HepG2 (cell line): ENCODE results near the gene MARS1. TPM values are rescaled to one million over a fixed set of nuclear protein-coding genes. Genes with fewer than 3 reads are reported as not detected.
A peak's percentile ranks its signal among the peaks of the same experiment; 100 is the strongest.

Experiments used
- ATAC-seq: fragments of 200-7000 bp; cut with Tn5 transposase; 3 replicates; pipeline ENCODE4 v1.9.1; 2020; ENCODE audit warnings: mild to moderate bottlenecking, moderate library complexity
- BruUV-seq: library from RNA; stranded (reverse); fragments of 400-500 nt; replicated peaks from 2 replicates; lab custom pipeline; 2021; lab: Mats Ljungman, UMichigan
- CTCF ChIA-PET: fragments of 300-600 bp; formaldehyde crosslinking; extraction: SDS; loops from one replicate; lab custom pipeline; 2021; ENCODE audit warnings: low total read pairs, inconsistent platforms, low intra/inter-chr PET ratio; lab: Yijun Ruan, JAX
- POLR2A ChIA-PET: fragments of 350-600 bp; sonication (Branson Sonifier 250); formaldehyde crosslinking; loops from one replicate; lab custom pipeline; 2020; ENCODE audit warnings: antibody characterized with exemption, inconsistent platforms; lab: Yijun Ruan, JAX
- DNase-seq: peaks from one replicate; pipeline ENCODE4 v3.0.0-alpha.2; 2015; ENCODE audit warnings: low spot score
- FAIRE-seq: peaks from 3 replicates; lab custom pipeline; 2011; peaks lifted over from hg19 to GRCh38; lab: Jason Lieb, UNC
- H2AFZ ChIP-seq: one replicate; pipeline ENCODE4 v1.6.1; 2011; ENCODE audit warnings: low read length, inconsistent platforms
- H3K27ac ChIP-seq: fragments of 300-600 bp; 3 replicates; pipeline ENCODE4 v1.8.0; 2011; ENCODE audit warnings: mixed run types, mild to moderate bottlenecking, mixed read lengths, low read length, inconsistent platforms; ENCODE audit not compliant: insufficient read depth; ENCODE audit errors: extremely low read length
- H3K27me3 ChIP-seq, 2 experiments: fragments of 200-600 bp in 1 of 2; 2 replicates in 1 of 2; 3 replicates in 1 of 2; pipeline versions ENCODE4 v1.6.0 to v1.8.0; 2011; ENCODE audit warnings: low read length in 2 of 2, mild to moderate bottlenecking in 2 of 2, moderate library complexity in 2 of 2, inconsistent platforms in 1 of 2; ENCODE audit not compliant: insufficient read depth in 2 of 2, control insufficient read depth in 1 of 2
- H3K36me3 ChIP-seq, 2 experiments: fragments of 200-600 bp in 1 of 2; replicated peaks in 1 of 2; 2 replicates in 1 of 2; 3 replicates in 1 of 2; pipeline versions ENCODE4 v1.5.1 to v1.8.0; 2011; ENCODE audit warnings: low read length in 2 of 2, inconsistent platforms in 1 of 2; ENCODE audit not compliant: insufficient read depth in 2 of 2, control insufficient read depth in 1 of 2
- H3K4me1 ChIP-seq: 2 replicates; pipeline ENCODE4 v1.5.1; 2012; ENCODE audit warnings: low read length, inconsistent platforms; ENCODE audit not compliant: insufficient read depth
- H3K4me2 ChIP-seq: 2 replicates; pipeline ENCODE4 v1.6.0; 2011; ENCODE audit warnings: low read depth, low read length, inconsistent platforms
- H3K4me3 ChIP-seq, 3 experiments: fragments of 200-600 bp in 1 of 3; sonication (generic), shearing (Covaris generic) in 1 of 3; replicated peaks in 1 of 3; 2 replicates each; pipeline ENCODE4 v1.5.1; 2011 to 2016; ENCODE audit warnings: low read length in 3 of 3, inconsistent platforms in 2 of 3, low read depth in 2 of 3, mild to moderate bottlenecking in 2 of 3, control low read depth in 1 of 3, mixed read lengths in 1 of 3; ENCODE audit not compliant: insufficient read depth in 1 of 3
- H3K79me2 ChIP-seq: one replicate; pipeline ENCODE4 v1.6.1; 2011; ENCODE audit warnings: low read length, inconsistent platforms; ENCODE audit not compliant: insufficient read depth
- H3K9ac ChIP-seq: 2 replicates; pipeline ENCODE4 v1.6.0; 2011; ENCODE audit warnings: mild to moderate bottlenecking, low read depth, low read length, inconsistent platforms; ENCODE audit not compliant: insufficient read depth
- H3K9me3 ChIP-seq: 2 replicates; pipeline ENCODE4 v1.5.1; 2012; ENCODE audit warnings: mild to moderate bottlenecking, low read length
- H4K20me1 ChIP-seq: 2 replicates; pipeline ENCODE4 v1.6.0; 2011; ENCODE audit warnings: inconsistent platforms, mild to moderate bottlenecking, low read length, moderate library complexity; ENCODE audit not compliant: insufficient read depth
- ATAD3A ChIP-seq: sonication (generic); formaldehyde crosslinking; IDR thresholded peaks from 2 replicates; pipeline ENCODE4 v1.4.0; 2020; ENCODE audit warnings: missing genetic modification reagents
- ELF3 ChIP-seq: IDR thresholded peaks from 2 replicates; pipeline ENCODE4 v1.6.1; 2016; ENCODE audit warnings: missing genetic modification reagents, missing compliant biosample characterization
- NR2F6 ChIP-seq, 2 experiments: IDR thresholded peaks; 2 replicates each; pipeline ENCODE4 v1.6.1; 2016; ENCODE audit warnings: antibody characterized with exemption in 1 of 2, mild to moderate bottlenecking in 1 of 2
- RFX5 ChIP-seq: IDR thresholded peaks from 2 replicates; pipeline ENCODE4 v1.6.1; 2011; ENCODE audit warnings: low read depth, low read length, improper control_type of control experiment
- ZNF556 ChIP-seq: sonication (generic); formaldehyde crosslinking; IDR thresholded peaks from 2 replicates; pipeline ENCODE4 v1.4.0; 2020; ENCODE audit warnings: mild to moderate bottlenecking, missing genetic modification reagents, borderline replicate concordance
- ZNF766 ChIP-seq: sonication (generic); formaldehyde crosslinking; IDR thresholded peaks from 2 replicates; pipeline ENCODE4 v1.5.0; 2020; ENCODE audit warnings: missing genetic modification reagents, borderline replicate concordance
- WGBS: methylation state at CpG from one replicate; pipeline ENCODE4 v1.1.6; 2017; ENCODE audit warnings: low lambda C conversion rate; 5-methylcytosine and 5-hydroxymethylcytosine counted together
- in situ Hi-C: cut with HindIII; loops from 2 replicates; pipeline ENCODE4 v1.10.0; 2017; ENCODE audit warnings: low pct_unique_long_range_greater_than_20kb; ENCODE audit not compliant: extremely low pct_ligation_motif_present
- intact Hi-C: fragments of 100-400 bp; cut with micrococcal nuclease; formaldehyde crosslinking; loops from one replicate; pipeline ENCODE4 v1.10.0; 2022; ENCODE audit not compliant: unreplicated experiment
- polyA plus RNA-seq, 8 experiments: library from polyadenylated mRNA; depleted of rRNA in 3 of 8; stranded (reverse) in 7 of 8; unstranded in 1 of 8; fragments of >200 nt; fragmentation: Illumina TruSeq in 4 of 8; extraction: Trizol in 4 of 8; gene quantifications; 2 replicates each; pipeline versions ENCODE4 v1.2.1 to v1.2.3, GENCODE V29; 2011 to 2016; ENCODE audit warnings: low read depth in 4 of 8, missing spikeins in 1 of 8, mixed read lengths in 1 of 8; ENCODE audit not compliant: insufficient read depth in 1 of 8
- total RNA-seq, 5 experiments: library from RNA; depleted of rRNA; stranded (reverse); fragments of >200 nt; fragmentation: Illumina TruSeq; extraction: Trizol; gene quantifications; 2 replicates each; pipeline ENCODE4 v1.2.3, GENCODE V29; 2016; ENCODE audit warnings: low read depth in 1 of 5
- TF ChIP-seq, protein P1 (sequence below): sonication (generic); formaldehyde crosslinking; IDR thresholded peaks from 2 replicates; pipeline ENCODE4 v1.5.0; 2020; ENCODE audit warnings: mild to moderate bottlenecking, missing genetic modification reagents
- TF ChIP-seq, protein P2 (sequence below): sonication (generic); formaldehyde crosslinking; conservative IDR thresholded peaks from 2 replicates; pipeline ENCODE4 v1.4.0; 2020; ENCODE audit warnings: missing genetic modification reagents
- TF ChIP-seq, protein P3 (sequence below): sonication (generic); formaldehyde crosslinking; IDR thresholded peaks from 2 replicates; pipeline ENCODE4 v1.8.1; 2023; ENCODE audit warnings: mild to moderate bottlenecking, missing genetic modification reagents, borderline replicate concordance

The MARS1 gene
- total and polyA plus RNA-seq, 2 of the 13 experiments (the other 11 are each of a cell fraction or from before 2014, with no cell fraction given), result 115 to 181 TPM

DNA sequence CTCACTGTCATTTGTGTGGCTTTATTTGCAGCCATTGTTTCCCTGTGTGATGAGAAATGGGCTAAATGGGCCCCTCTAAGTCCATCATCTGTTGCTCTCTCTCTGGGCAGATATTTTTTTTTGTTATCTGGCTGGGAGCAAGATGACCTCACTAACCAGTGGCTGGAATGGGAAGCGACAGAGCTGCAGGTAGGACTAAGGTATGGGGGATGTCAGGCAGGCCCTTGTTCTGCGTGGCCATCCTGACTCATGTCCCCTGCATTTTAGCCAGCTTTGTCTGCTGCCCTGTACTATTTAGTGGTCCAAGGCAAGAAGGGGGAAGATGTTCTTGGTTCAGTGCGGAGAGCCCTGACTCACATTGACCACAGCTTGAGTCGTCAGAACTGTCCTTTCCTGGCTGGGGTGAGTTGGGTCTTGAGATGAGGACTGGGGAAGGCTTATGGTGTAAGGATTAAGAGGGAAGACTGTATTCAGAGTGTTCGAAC is 1.3 kb downstream of the MARS1 start:
- in situ Hi-C loops (no loop called here), intact Hi-C loops (no loop called here)
- Histone ChIP-seq H3K4me3 (peak overlapping the region; percentile 95 to 97 (median 96)), H3K36me3 (peaks cover 19 to 39% of the 10 kb centered on the region in 2 experiments), H3K4me1 (peaks cover 23% of the 10 kb centered on the region), H3K4me2 (peak overlapping the region; percentile 93), H4K20me1 (peaks cover 8% of the 10 kb centered on the region), H3K9me3 (no peaks in the 10 kb centered on the region), H3K27ac (peak overlapping the region; percentile 62), H2AFZ (no peak overlapping the region), H3K27me3 (peaks cover 0 to 4% of the 10 kb centered on the region in 2 experiments; a peak in 1 of 5 replicates), H3K9ac (peak overlapping the region; percentile 92), H3K79me2 (peaks cover 23% of the 10 kb centered on the region)
- no peak for TF ChIP-seq ZNF766 (CRISPR knock-in tag)
- TF ChIP-seq, protein P1, sequence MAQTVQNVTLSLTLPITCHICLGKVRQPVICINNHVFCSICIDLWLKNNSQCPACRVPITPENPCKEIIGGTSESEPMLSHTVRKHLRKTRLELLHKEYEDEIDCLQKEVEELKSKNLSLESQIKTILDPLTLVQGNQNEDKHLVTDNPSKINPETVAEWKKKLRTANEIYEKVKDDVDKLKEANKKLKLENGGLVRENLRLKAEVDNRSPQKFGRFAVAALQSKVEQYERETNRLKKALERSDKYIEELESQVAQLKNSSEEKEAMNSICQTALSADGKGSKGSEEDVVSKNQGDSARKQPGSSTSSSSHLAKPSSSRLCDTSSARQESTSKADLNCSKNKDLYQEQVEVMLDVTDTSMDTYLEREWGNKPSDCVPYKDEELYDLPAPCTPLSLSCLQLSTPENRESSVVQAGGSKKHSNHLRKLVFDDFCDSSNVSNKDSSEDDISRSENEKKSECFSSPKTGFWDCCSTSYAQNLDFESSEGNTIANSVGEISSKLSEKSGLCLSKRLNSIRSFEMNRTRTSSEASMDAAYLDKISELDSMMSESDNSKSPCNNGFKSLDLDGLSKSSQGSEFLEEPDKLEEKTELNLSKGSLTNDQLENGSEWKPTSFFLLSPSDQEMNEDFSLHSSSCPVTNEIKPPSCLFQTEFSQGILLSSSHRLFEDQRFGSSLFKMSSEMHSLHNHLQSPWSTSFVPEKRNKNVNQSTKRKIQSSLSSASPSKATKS, result 0 out of 2 replicates have a peak, but pooled peaks have one; percentile 9
- peak; percentile 88 for TF ChIP-seq RFX5
- CTCF ChIA-PET, result no interaction called here
- FAIRE-seq (no peak), ATAC-seq (no peak), DNase-seq (no peak)
- WGBS, result 88% methylated on average over 5 of the region's 5 CpGs
- POLR2A ChIA-PET, result interaction anchor here (1.0 to 3.4 kb wide), 3 partner anchors 28 to 86 kb away, joined by 3 to 15 read pairs (median 3); partner anchors contain the start of gene DDIT3
- BruUV-seq, result no TSS peak

DNA sequence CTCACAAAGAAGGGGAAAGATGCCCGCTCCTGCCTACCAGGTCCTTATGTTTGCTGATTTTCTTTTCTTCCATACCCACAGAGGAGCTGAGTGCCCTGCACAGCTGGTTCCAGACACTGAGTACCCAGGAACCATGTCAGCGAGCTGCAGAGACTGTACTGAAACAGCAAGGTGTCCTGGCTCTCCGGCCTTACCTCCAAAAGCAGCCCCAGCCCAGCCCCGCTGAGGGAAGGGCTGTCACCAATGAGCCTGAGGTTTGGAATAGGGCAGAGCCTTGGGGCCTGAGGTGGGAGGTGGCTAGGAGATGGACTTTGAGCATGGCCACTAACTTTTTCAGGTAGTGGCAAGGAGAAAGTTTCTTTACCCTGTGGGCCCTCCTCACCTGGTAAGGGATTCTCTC is 2.3 kb downstream of the MARS1 start:
- peaks cover 23% of the 10 kb centered on the region for H3K4me1 ChIP-seq
- no peak overlapping the region for H2AFZ ChIP-seq
- H3K4me2 ChIP-seq, result peak overlapping the region; percentile 93; the same call in 1 of the 2 replicates
- in situ Hi-C loops, result no loop called here
- peaks cover 19 to 39% of the 10 kb centered on the region in 2 experiments for H3K36me3 ChIP-seq
- no TSS peak for BruUV-seq
- CTCF ChIA-PET, result no interaction called here
- no peak overlapping the region for H3K9ac ChIP-seq
- H3K4me3 ChIP-seq, result no peak overlapping the region
- TF ChIP-seq, protein P2, sequence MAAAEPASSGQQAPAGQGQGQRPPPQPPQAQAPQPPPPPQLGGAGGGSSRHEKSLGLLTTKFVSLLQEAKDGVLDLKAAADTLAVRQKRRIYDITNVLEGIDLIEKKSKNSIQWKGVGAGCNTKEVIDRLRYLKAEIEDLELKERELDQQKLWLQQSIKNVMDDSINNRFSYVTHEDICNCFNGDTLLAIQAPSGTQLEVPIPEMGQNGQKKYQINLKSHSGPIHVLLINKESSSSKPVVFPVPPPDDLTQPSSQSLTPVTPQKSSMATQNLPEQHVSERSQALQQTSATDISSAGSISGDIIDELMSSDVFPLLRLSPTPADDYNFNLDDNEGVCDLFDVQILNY (CRISPR knock-in tag), result no peak
- TF ChIP-seq NR2F6 (IDR thresholded peaks at IDR 0.05), result no peak
- TF ChIP-seq NR2F6 (CRISPR knock-in tag; IDR thresholded peaks at IDR 0.05), result no peak
- TF ChIP-seq ATAD3A (CRISPR knock-in tag), result no peak
- no peak for TF ChIP-seq ZNF556 (CRISPR knock-in tag)
- no peak for TF ChIP-seq ELF3
- TF ChIP-seq, protein P3, sequence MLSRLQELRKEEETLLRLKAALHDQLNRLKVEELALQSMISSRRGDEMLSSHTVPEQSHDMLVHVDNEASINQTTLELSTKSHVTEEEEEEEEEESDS (CRISPR knock-in tag), result no peak
- H3K27me3 ChIP-seq, result peaks cover 0 to 4% of the 10 kb centered on the region in 2 experiments; a peak in 1 of 5 replicates
- POLR2A ChIA-PET, result interaction anchor here (1.1 to 3.4 kb wide), 3 partner anchors 10 to 30 kb away, joined by 3 to 15 read pairs (median 4); partner anchors contain the start of gene DDIT3
- intact Hi-C loops, result no loop called here
- DNase-seq, result no peak
- peaks cover 8% of the 10 kb centered on the region for H4K20me1 ChIP-seq
- FAIRE-seq, result no peak
- no peak overlapping the region for H3K27ac ChIP-seq
- WGBS, result 97% methylated on average over 4 of the region's 4 CpGs
- ATAC-seq, result no peak
- peaks cover 23% of the 10 kb centered on the region for H3K79me2 ChIP-seq
- no peaks in the 10 kb centered on the region for H3K9me3 ChIP-seq
